Fibroblast of the aortic adventitia (primary cell): ENCODE data around the gene CIROP. TPM values are rescaled to one million over a fixed set of nuclear protein-coding genes. Genes with fewer than 3 reads are reported as not detected.

ENCODE experiments used
- DNase-seq: peaks from one replicate; pipeline ENCODE4 v3.0.0-alpha.2; 2010; ENCODE audit warnings: low read depth
- H3K4me3 ChIP-seq: 2 replicates; pipeline ENCODE4 v1.5.1; 2011; ENCODE audit warnings: low read depth, mild to moderate bottlenecking, control low read depth, low read length, moderate library complexity
- CTCF ChIP-seq: IDR thresholded peaks from 2 replicates; pipeline ENCODE4 v1.5.1; 2011; ENCODE audit warnings: mild to moderate bottlenecking, low read length, control low read depth, inconsistent platforms; ENCODE audit not compliant: insufficient read depth
- total RNA-seq: library from RNA; depleted of rRNA; stranded (reverse); fragments of >200 nt; gene quantifications from 2 replicates; pipeline ENCODE4 v1.2.3, GENCODE V29; 2012; ENCODE audit warnings: low replicate concordance

The CIROP gene
- total RNA-seq, 1 donor: 1.8 TPM

DNA sequence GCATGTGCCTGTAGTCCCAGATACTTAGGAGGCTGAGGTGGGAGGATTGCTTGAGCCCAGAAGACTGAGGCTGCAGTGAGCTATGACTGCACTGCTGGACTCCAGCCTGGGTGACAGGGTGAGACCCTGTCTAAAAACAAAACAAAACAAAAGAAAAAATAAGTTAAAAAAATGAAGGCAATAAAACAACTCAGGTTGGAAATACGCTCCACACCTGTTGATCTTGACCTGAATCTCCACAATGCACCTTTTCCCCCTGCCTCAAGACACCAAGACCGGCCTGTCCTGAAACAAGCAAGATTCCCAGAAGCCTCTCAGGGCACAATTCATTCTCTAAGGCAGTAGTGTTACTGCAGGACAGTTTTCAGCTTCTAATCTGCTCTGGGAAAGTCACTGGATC is 35.1 kb upstream of the CIROP start:
- no peak for TF ChIP-seq CTCF
- no peak overlapping the region for H3K4me3 ChIP-seq
- no peak for DNase-seq

DNA sequence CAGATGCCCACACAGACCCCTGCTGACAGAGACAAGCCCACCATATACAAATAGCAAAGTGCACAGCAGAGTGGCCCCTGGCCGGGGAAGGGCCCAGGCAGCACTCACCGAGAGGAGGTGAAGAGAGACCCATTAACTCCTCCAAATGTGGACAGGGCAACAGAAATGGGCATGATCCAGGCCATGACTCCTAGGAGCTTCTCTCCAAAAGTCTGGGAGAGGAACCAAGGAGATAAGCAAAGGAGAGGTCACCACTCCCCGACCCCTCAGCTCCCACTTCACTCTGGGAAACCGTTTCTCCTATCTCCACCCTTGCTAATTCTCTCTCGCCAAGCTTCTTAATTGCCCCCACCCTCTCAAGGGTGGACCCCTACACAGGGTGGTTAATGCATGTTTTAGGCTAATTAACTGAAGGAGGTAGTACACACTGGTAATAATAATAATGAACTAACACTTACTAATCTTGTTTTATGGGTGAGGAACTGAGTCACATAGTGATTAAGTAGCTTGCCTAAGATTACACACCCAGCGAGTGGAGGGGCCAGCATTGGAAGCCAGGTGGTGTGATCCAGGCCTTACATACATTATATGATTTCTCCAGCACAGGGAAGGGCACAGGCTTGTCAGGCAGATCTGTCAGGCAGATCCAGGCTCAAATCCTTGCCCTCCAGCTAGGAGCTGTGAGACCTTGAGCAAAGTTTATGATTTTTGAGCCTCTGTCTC is 33.2 kb upstream of the CIROP start:
- DNase-seq: no peak
- no peak for TF ChIP-seq CTCF
- no peak overlapping the region for H3K4me3 ChIP-seq

DNA sequence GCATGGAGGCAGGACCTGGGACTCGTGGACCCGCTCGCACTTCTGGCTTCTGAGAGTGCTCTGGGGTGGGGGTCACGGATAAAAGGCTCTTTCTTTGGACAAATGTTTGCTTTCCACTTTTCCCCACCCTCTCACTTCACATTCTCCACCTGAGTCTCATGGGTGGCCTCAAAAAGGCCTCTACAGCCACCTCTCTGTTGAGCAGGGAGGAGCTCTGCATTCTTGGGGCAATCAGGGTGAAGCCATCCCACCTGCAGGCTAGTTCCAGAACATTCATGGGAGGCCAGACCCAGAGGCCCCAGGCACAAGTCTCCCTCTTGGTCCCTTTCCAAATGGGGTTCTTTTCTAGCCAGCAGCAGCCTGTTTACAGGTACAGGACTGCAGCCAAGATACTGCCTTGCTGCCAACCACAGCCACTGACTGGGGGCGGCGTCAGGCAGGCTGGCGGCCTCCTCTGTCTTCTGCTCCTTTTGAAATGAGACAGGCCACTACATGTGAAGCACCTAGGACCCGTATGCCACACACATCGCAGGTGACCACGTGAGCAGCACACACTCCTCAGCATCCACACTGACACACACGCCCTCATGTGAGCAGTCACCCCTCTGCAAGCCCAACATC is 32.5 kb upstream of the CIROP start:
- TF ChIP-seq CTCF: no peak
- no peak overlapping the region for H3K4me3 ChIP-seq
- no peak for DNase-seq

DNA sequence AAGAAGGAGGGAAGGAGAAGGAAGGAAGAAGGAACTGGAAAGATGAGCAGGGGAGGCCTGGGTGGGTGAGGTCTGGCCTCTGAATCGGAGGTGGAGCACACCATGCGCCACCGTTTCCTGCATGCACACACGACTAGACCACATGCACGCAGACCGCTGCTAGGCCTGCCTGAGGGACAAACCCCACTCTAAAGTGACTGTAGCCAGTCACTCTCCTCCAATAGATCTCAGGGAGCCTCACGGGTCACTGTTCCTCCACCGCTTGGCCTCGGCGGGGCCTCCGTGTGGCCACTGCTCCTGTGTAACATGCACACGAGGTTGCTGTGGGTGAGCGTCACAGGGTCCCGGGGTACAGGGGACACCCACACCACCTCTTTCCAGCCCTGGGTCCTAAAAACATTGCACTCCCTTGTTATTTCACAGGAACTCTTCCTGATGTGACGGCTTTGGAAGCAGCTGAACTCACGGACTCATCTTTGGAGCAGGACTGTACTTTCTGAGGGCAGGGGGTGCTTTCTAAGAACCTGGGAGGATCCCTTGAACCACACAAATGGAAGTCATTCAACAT is 31.9 kb upstream of the CIROP start:
- no peak for TF ChIP-seq CTCF
- H3K4me3 ChIP-seq: no peak overlapping the region
- no peak for DNase-seq

GRCh38 chr14:23132970-23133369 is 28.2 kb upstream of the CIROP start:
- no peak for DNase-seq
- H3K4me3 ChIP-seq: no peak overlapping the region
- TF ChIP-seq CTCF: no peak

DNA sequence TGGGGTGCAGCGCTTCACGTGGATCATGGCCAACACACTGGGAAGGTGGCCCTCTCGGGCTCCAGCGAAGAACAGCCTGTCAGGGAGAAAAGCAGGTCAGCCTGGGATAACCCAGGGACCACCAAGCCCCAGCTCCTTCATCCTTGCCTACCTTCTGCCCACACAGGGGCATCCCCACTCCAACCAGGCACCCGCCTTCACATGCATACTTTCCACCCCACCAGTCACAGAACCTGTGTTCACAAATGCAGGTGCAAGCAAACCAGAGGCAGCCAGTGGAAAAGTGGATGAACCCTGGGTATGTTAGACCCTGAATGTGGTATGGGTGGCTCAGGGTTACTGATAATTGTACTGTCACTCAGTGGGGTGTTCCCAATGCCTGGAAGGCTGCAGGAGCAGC is 26.7 kb upstream of the CIROP start:
- TF ChIP-seq CTCF: no peak
- no peak for DNase-seq
- no peak overlapping the region for H3K4me3 ChIP-seq

DNA sequence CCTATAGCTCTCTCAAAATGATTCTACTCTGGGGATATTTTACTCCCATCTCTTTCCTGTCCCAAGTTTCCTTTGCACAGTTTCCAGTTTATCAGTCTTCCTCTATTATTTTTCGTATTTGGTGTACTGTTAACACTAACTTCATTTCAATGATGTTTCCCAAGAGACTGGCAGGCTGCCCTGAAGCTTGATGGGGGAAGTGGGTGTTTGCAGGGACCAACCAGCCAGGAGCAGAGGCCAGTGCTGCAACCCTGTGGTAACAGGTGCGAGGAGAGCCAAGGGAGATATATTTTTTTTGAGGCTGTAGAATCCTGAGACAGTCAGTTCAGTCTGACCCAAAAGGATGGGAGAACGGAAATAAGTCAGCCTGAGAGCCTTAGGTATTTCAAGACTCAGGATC is 26.1 kb upstream of the CIROP start:
- H3K4me3 ChIP-seq: no peak overlapping the region
- TF ChIP-seq CTCF: no peak
- DNase-seq: peak; percentile 38
